Peyer's patch (tissue), 4 donors: ENCODE measurements around the gene RNF213.

ENCODE experiments used
- CTCF ChIP-seq, 6 experiments: fragments of 450-650 bp in 4 of 6; fragments of 200-600 bp in 2 of 6; sonication (generic) in 1 of 6; IDR thresholded peaks; one replicate each; pipeline ENCODE4 v1.5.1; 2017 to 2019; ENCODE audit warnings: antibody characterized with exemption in 6 of 6, mild to moderate bottlenecking in 3 of 6, moderate library complexity in 1 of 6
- POLR2A ChIP-seq, 2 donors: fragments of 450-650 bp; IDR thresholded peaks; one replicate each; pipeline ENCODE4 v1.5.1; 2017; ENCODE audit warnings: antibody characterized with exemption in 2 of 2, mild to moderate bottlenecking in 2 of 2, moderate library complexity in 2 of 2

DNA sequence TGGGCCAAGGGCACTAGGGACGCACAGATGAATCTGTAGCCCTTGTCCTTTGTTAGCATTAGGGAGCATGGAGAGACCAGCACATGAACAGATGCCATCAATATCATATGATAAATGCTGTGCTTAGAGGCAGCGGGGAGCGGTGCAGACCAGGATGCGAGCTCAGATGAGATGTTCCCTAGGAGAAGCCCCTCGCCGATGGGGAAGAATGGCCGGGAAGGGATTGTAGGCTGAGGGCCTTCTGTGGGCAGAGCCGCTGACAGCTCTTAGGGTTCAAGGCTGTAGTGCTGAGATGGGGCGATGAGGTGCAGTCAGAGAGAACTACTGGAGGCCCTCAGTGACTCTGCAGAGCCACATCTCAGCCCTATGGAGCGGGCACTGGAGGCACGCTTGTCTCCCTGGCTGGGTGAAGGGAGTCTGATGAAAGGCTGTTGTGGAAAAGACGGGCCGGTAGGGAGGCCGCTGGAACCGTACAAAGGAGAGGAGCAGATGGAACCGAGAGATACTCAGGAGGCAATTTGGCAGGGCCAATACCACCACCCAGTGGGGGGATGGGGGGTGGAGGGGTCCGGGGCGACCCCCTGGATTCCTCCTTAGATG is 88.0 kb downstream of the RNF213 start:
- TF ChIP-seq CTCF (IDR thresholded peaks at IDR 0.05) (no peak), POLR2A (IDR thresholded peaks at IDR 0.05) (no peak)
